ENCODE measurements around the gene CCDC74B. TPM values are rescaled to one million over a fixed set of nuclear protein-coding genes. Genes with fewer than 3 reads are reported as not detected.
"Not testable (repeated sequence)": the region's sequence is repeated elsewhere in the genome, so short reads cannot be mapped to it uniquely, and the experiment has no call there.

The CCDC74B gene
- total and polyA plus RNA-seq, 8 donors: 0.89 to 2.9 (median 2.0) TPM; not detected in 1

- DNase-seq; H3K36me3 ChIP-seq; H3K27ac ChIP-seq; H3K9me3 ChIP-seq; H3K4me3 ChIP-seq; intact Hi-C loops (cut with DNase I; ENCODE audit: low total_unique reads); H3K4me1 ChIP-seq: not testable (repeated sequence)
- WGBS, 5 donors: 70 to 90% (median 76%) methylated on average over 9 to 15 of the region's 15 CpGs
- H3K27me3 ChIP-seq: peaks cover 0 to 19% (median 0%) of the 10 kb centered on the region in 3 donors
These were observed 6.1 kb downstream of the CCDC74B start for GRCh38 chr2:130138841-130139251.

- H3K27me3 ChIP-seq: peaks cover 0 to 14% (median 0%) of the 10 kb centered on the region in 3 donors
- DNase-seq; H3K27ac ChIP-seq; H3K4me3 ChIP-seq; H3K36me3 ChIP-seq; H3K9me3 ChIP-seq; intact Hi-C loops (cut with DNase I; ENCODE audit: low total_unique reads); H3K4me1 ChIP-seq: not testable (repeated sequence)
- WGBS, 5 donors: 73 to 94% (median 88%) methylated on average over 4 to 10 of the region's 13 CpGs
These were observed 6.6 kb downstream of the CCDC74B start for GRCh38 chr2:130138326-130138725.

GRCh38 chr2:130137118-130137517 is 7.8 kb downstream of the CCDC74B start:
- H3K9me3 ChIP-seq; H3K36me3 ChIP-seq; H3K4me1 ChIP-seq; H3K27ac ChIP-seq; H3K27me3 ChIP-seq; intact Hi-C loops (cut with DNase I; ENCODE audit: low total_unique reads); DNase-seq; H3K4me3 ChIP-seq: not testable (repeated sequence)
- WGBS, 5 donors: 65 to 83% (median 75%) methylated on average over 2 to 4 of the region's 5 CpGs

- H3K36me3 ChIP-seq; H3K4me3 ChIP-seq; H3K4me1 ChIP-seq; H3K9me3 ChIP-seq; H3K27me3 ChIP-seq; DNase-seq; H3K27ac ChIP-seq; intact Hi-C loops (cut with DNase I; ENCODE audit: low total_unique reads): not testable (repeated sequence)
- 72 to 93% (median 84%) methylated on average over 3 to 9 of the region's 10 CpGs; no CpG with 5 or more reads in 1 of the 5 donors for WGBS, 5 donors
These were observed 8.4 kb downstream of the CCDC74B start for GRCh38 chr2:130136546-130136945.

- Histone ChIP-seq H3K9me3 (no peaks in the 10 kb centered on the region), H3K27me3 (peaks cover 0 to 8% (median 0%) of the 10 kb centered on the region in 3 donors), H3K36me3 (no peaks in the 10 kb centered on the region), H3K4me3 (no peak overlapping the region), H3K27ac (no peak overlapping the region), H3K4me1 (no peaks in the 10 kb centered on the region)
- intact Hi-C loops (cut with DNase I; ENCODE audit: low total_unique reads): no loop called here
- no peak for TF ChIP-seq EP300 (IDR thresholded peaks at IDR 0.05)
- WGBS, 5 donors: 80 to 95% (median 89%) methylated on average over 9 to 15 of the region's 15 CpGs
- DNase-seq: peak in 1 of 2 donors; percentile 0
These were observed 9.0 kb downstream of the CCDC74B start for GRCh38 chr2:130135692-130136541.

GRCh38 chr2:130129120-130129829 is 15.6 kb downstream of the CCDC74B start, which contains the start of gene POTEF:
Gene POTEF (minus strand): TSS chr2:130129222. CDS start chr2:130120515, 8,707 bp downstream.
- 87 to 94% (median 91%) methylated on average over 11 to 16 of the region's 29 CpGs for WGBS, 5 donors
- H3K27me3 ChIP-seq; DNase-seq; H3K9me3 ChIP-seq; intact Hi-C loops (cut with DNase I; ENCODE audit: low total_unique reads); H3K4me1 ChIP-seq; H3K4me3 ChIP-seq; H3K27ac ChIP-seq; H3K36me3 ChIP-seq: not testable (repeated sequence)

- H3K27me3 ChIP-seq; intact Hi-C loops (cut with DNase I; ENCODE audit: low total_unique reads); DNase-seq; H3K36me3 ChIP-seq; H3K4me1 ChIP-seq; H3K9me3 ChIP-seq; H3K27ac ChIP-seq; H3K4me3 ChIP-seq: not testable (repeated sequence)
- WGBS, 5 donors: 84 to 88% (median 87%) methylated on average over 3 to 14 of the region's 14 CpGs; no CpG with 5 or more reads in 1 of the 5 donors
These were observed 16.4 kb downstream of the CCDC74B start for GRCh38 chr2:130128464-130128863.

- H3K27ac ChIP-seq; H3K36me3 ChIP-seq; intact Hi-C loops (cut with DNase I; ENCODE audit: low total_unique reads); H3K4me3 ChIP-seq; H3K27me3 ChIP-seq; H3K9me3 ChIP-seq; DNase-seq; H3K4me1 ChIP-seq: not testable (repeated sequence)
- WGBS, 5 donors: 42 to 79% (median 50%) methylated on average over 1 to 5 of the region's 9 CpGs; no CpG with 5 or more reads in 2 of the 5 donors
These were observed 17.2 kb downstream of the CCDC74B start for GRCh38 chr2:130127726-130128125.

- H3K27ac ChIP-seq; H3K27me3 ChIP-seq; H3K36me3 ChIP-seq; H3K4me3 ChIP-seq; H3K9me3 ChIP-seq; DNase-seq; intact Hi-C loops (cut with DNase I; ENCODE audit: low total_unique reads); H3K4me1 ChIP-seq: not testable (repeated sequence)
- WGBS, 5 donors: 92 to 95% (median 94%) methylated on average over 21 to 39 of the region's 45 CpGs
These were observed 24.0 kb downstream of the CCDC74B start for GRCh38 chr2:130120924-130121323.

- H3K4me3 ChIP-seq; H3K27me3 ChIP-seq; H3K9me3 ChIP-seq; intact Hi-C loops (cut with DNase I; ENCODE audit: low total_unique reads); H3K36me3 ChIP-seq; H3K4me1 ChIP-seq; H3K27ac ChIP-seq: not testable (repeated sequence)
- WGBS, 5 donors: 47 to 75% (median 53%) methylated on average over 6 to 8 of the region's 8 CpGs
- peak in 1 of 2 donors; percentile 41 for DNase-seq
These were observed 42.1 kb downstream of the CCDC74B start for GRCh38 chr2:130102597-130103363.
